GM21447 (cell line): ENCODE results near the gene IPPK.

Experiments used
- ATAC-seq: cut with Tn5 transposase; IDR thresholded peaks from one replicate; pipeline ENCODE4 v1.9.1; 2021; ENCODE audit not compliant: unreplicated experiment

Gene IPPK

GRCh38 chr9:92616199-92616641 lies 53.7 kb downstream of the IPPK start:
- ATAC-seq: no peak

- no peak for ATAC-seq
Measured at GRCh38 chr9:92615790-92616189, 54.1 kb downstream of the IPPK start.

- ATAC-seq: no peak
Measured at GRCh38 chr9:92614763-92615461, 55.0 kb downstream of the IPPK start.

- no peak for ATAC-seq
Measured at GRCh38 chr9:92614123-92614510, 55.8 kb downstream of the IPPK start.

- no peak for ATAC-seq
Measured at GRCh38 chr9:92613268-92614122, 56.4 kb downstream of the IPPK start.

- ATAC-seq: no peak
Measured at GRCh38 chr9:92612816-92613215, 57.1 kb downstream of the IPPK start.

- ATAC-seq: no peak
Measured at GRCh38 chr9:92612292-92612691, 57.6 kb downstream of the IPPK start.

GRCh38 chr9:92611621-92612285 lies 58.2 kb downstream of the IPPK start:
- ATAC-seq: no peak

GRCh38 chr9:92610470-92611420 lies 59.2 kb downstream of the IPPK start:
- no peak for ATAC-seq

GRCh38 chr9:92608909-92609445 lies 61.0 kb downstream of the IPPK start:
- no peak for ATAC-seq

GRCh38 chr9:92608241-92608908 lies 61.6 kb downstream of the IPPK start:
- no peak for ATAC-seq

- no peak for ATAC-seq
Measured at GRCh38 chr9:92607773-92608172, 62.2 kb downstream of the IPPK start.

- no peak for ATAC-seq
Measured at GRCh38 chr9:92607088-92607487, 62.8 kb downstream of the IPPK start.

- no peak for ATAC-seq
Measured at GRCh38 chr9:92605224-92605623, 64.7 kb downstream of the IPPK start.

GRCh38 chr9:92603990-92604389 lies 65.9 kb downstream of the IPPK start:
- no peak for ATAC-seq

GRCh38 chr9:92603100-92603499 lies 66.8 kb downstream of the IPPK start:
- no peak for ATAC-seq

- no peak for ATAC-seq
Measured at GRCh38 chr9:92602413-92602812, 67.5 kb downstream of the IPPK start.

GRCh38 chr9:92601451-92601850 lies 68.5 kb downstream of the IPPK start:
- no peak for ATAC-seq

GRCh38 chr9:92600462-92601261 lies 69.3 kb downstream of the IPPK start:
- ATAC-seq: no peak
